GM19468 (cell line): ENCODE results near the gene DMAC2.
"Not testable (repeated sequence)": the region's sequence is repeated elsewhere in the genome, so short reads cannot be mapped to it uniquely, and the experiment has no call there.

Source experiments
- ATAC-seq: cut with Tn5 transposase; IDR thresholded peaks from one replicate; pipeline ENCODE4 v1.9.1; 2021; ENCODE audit warnings: mild to moderate bottlenecking, moderate library complexity, moderate number of reproducible peaks; ENCODE audit not compliant: unreplicated experiment; ENCODE audit errors: extremely low read depth

Gene DMAC2

DNA sequence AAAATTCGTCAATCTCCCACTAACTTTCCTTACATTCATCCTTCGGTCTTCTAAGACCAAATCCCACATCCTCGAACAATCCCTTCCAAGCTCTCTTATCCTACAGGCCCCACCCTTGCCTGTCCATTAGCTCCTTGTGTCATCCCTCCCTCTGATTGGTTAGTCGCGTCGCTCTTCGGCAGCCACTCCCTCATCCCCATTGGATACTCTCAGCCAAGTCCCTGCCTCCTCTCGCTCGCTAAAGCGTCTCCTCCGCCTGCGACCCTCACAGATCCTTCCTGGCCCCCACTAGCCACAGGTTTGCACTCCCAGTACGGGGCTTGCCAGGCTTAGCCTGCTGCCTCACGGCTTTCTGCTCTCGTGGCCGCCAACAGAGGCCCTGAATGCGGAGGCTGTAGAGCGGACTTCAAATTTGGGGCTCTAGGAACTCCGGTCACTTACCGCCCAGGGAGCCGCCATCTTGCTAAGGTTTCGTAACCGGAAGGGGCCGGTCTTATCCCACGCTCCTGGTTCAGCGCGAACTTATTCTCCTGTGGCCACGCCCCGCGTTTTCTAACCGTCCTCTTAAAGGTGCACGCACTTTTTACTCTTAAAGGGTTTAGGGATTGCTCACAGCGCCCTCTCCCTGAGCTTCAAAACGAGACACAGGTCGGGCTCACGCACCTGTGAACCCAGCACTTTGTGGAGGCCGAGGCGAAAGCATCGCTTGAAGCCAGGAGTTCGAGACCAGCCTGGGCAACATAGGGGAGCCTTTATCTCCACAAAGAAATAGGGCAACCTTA lies at the start of gene DMAC2:
DMAC2 (minus strand) TSS at position 472 of the 782 bp plus-strand sequence; CDS start at position 459, 13 bp downstream.
- ATAC-seq = peak; percentile 19

DNA sequence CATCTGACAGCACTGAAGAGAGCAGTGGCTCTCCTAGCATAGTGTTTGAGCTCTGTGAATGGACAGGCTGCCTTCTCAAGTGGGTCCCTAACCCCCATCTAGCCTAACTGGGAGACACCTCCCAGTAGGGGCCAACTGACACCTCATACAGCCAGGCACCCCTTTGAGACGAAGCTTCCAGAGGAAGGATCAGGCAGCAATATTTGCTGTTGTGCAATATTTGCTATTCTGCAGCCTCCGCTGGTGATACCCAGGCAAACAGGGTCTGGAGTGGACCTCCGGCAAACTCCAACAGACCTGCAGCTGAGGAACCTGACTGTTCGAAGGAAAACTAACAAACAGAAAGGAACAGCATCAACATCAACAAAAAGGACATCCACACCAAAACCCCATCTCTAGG lies 47.2 kb upstream of the DMAC2 start:
- ATAC-seq = not testable (repeated sequence)

DNA sequence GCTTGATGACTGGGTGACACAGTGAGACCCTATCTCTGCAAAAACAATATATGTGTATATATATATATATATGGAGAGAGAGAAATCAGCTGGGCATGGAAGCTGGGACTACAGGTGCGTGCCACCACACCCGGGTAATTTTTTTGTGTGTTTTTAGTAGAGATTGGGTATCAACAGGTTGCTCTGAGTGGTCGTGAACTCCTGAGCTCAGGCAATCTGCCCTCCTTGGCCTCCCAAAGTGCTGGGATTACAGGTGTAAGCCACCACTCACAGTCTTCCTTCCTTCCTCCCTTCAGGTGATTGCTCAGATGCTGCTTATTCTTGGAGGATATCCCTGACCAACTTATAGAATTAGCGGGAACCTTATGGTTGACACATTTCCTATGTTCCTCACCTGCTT lies 45.1 kb upstream of the DMAC2 start:
- ATAC-seq = no peak

DNA sequence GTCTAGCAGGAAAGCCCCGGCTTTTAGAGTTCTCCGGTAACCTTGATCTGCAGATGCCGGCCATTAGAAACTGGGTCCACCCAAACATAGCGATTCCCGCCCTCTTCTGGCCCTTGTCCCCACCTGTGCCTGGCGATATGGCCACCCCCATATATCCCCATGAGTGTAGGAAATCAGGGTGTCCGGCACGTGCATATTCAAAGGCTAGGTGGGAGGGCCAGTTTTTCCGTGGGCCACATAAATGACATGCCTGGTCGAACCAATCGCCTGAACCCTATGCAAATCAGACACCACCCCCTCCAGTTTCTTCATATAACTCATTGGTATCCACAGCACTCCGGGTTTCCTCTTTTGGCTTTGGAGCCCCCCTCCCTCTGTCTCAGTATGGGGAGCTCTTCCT lies 40.6 kb upstream of the DMAC2 start:
- ATAC-seq = no peak

DNA sequence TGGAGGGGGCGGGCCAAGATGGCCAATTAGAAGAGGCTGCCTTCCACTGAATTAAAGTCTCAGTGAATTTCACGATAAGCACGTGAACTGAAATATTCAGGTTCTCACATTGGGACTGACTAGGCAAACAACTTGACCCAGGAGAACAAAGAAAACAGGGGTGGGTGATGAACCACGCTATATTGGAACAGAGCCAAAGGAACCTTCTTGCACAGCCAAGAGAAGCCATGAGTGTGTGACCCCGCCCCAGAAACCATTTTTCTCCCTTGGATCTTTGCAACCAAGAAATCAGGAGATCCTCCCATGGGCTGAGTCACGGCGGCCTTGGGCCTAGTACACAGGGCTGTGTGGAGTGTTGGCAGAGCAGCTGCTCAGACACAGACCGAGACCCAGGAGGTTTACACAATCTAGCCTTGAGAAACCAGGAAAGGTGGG lies 40.1 kb upstream of the DMAC2 start:
- ATAC-seq = no peak

DNA sequence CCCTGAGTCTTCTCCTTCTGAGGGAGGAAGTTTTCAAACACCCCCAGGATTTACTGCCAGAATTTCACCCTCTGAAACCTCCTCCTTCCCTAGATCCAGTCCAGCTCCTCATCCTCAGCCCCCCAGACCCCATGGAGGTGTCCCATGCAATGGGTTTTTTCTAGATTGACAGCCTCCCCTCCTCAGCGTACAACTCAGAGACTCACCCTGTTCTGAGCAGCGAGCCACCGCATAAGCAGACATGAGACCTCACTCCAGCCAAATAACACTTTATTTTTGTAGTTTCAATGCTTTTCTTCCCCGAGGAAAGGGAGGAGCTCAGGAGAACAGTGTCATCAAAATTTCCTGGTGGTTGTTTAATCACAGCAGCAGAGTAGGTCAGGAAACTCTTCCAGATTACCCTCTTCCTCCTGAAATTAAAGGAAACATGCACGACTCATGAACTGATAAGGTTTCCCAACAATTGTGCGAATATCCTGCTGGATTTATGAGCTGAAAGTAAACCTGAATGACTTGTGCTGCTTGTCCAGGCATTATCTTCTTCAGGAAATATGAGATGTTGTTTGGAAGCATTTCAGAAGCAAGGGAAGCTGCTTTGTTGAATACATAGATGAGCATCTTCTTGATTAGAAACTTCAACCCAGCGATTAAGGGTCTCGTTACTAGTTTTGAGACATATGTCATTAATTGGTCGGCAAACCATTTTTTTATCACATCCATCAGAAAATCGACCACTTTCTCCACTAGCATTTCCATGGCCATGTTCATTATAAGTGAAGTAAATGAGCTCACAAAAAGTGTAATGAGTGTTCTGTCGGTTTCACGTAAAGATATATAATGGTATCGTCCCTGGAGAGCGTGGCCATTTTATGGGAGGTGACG lies 39.4 kb upstream of the DMAC2 start:
- no peak for ATAC-seq

GRCh38 chr19:41478171-41478570 lies 38.5 kb upstream of the DMAC2 start:
- ATAC-seq = no peak

DNA sequence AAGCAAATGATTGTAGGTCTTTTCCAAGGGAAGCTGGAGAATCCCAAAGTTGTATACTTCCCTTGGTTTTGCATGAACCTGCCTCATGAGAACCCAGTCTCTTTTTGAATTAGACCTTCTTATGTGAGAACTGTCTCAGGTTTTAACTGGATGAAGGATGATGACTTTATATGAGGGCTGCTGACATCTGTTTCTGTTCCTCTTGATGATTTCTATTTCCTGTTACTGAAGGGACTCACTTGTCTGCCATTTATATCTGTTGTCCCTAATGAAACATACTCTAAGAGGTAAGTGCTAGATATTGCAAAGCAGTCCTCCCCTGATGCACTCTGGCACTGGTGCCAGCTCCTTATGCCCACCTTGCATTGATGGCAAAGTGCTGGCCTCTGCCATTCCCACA lies 36.9 kb upstream of the DMAC2 start:
- ATAC-seq = no peak

DNA sequence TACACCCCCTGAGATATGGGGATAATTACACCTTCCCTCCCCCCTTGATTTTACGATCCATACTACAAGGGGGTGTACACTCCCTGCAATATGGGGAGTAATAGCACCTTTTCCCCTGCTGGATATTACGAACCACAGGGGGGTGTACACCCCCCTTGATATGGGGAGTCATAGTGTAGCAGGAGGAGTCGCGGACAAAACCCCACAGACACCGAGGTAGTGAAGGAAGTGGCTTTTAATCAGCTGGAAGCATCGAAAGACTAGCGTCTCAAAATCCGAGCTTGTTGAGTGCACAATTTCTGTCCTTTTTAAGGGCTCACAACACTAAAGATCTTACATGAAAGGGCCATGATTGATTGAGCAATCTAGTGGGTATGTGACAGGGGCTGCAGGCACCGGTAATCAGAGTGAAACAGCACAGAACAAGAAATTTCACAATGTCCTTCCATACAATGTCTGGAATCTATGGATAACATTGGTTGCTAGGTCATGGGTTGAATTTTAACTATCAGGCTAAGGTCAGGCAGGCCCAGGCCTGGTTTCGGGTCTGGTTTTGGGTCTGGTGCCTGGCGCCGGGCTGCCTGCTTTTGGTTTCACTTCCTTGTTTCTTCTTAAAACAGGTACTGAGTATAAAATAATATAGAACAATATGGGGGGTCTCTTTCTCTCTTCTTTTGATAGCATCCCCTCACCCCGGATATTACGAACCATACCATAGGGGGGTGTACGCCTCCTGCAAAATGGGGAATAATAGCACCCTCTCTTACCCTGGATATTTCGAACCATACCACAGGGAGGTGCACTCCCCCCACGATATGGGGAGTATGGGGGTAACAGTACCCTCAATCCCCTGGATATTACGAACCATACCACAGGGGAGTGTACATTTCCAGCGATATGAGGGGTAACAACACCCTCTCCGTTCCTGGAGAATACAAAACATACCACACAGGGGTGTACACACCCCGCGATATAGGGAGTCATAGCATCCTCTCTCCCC lies 23.8 kb upstream of the DMAC2 start:
- not testable (repeated sequence) for ATAC-seq

DNA sequence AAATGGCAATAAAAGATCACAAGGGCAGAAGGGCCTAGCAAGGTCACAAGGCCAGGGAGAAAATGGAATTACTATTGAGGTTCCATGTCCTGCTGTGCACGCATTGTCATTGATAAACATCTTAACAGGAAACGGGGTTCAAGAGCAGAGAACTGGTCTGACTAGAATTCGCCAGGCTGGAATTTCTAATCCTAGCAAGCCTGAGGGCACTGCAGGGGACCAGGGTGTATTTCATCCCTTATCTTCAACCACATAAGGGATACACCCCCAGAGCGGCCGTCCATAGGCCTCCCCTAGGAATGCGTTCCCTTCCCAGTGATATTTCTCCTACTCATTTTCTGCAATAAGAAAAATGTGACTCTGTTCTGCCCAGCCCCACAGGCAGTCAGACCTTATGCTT lies 22.8 kb upstream of the DMAC2 start:
- no peak for ATAC-seq

- ATAC-seq = no peak
These were observed 17.5 kb upstream of the DMAC2 start for GRCh38 chr19:41457241-41457640.

DNA sequence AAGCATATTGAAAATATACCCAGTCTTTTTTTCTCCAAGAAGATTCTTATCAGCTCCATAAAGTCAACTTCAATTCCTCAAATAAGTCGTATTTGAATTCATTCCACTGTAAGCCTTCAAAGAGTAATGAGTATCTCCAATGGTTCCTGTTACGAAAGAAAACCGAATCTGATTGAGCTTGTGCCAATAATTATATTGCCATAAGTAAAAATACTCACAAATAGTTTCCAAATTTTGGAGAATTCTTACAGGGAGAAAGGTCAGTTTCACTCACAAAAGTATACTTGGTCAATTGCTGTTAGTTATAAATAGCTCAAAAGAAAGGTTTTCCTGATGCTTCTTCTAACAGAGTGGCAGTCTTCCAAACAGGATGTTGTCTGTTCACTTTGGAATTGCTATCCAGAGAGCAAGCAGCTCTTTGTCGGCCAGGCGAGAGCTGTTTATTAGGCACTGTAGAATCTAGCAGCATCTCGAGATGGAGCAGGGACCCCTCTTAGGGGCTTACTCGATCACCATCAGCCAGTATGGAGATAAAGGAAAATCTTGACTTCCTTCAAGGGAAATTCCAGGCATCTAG lies 16.7 kb upstream of the DMAC2 start:
- no peak for ATAC-seq

DNA sequence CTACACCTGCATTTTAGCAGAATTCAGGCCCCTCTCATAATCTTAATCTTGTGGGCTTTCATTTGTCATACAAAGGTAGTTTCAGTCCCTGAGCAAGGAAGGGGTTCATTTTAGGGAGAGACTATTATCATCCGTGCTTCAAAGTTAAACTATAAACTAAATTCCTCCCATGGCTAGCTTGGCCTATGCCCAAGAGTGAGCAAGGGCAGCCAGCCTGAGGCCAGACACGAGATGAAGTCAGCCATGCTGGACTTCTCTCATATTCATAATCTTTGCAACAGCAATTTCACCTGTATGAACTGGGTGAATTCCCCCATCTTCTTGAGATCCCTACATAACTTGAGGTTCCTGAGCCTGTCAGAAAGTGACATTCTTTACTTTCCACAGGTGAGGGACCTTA lies 16.2 kb upstream of the DMAC2 start:
- ATAC-seq = no peak

DNA sequence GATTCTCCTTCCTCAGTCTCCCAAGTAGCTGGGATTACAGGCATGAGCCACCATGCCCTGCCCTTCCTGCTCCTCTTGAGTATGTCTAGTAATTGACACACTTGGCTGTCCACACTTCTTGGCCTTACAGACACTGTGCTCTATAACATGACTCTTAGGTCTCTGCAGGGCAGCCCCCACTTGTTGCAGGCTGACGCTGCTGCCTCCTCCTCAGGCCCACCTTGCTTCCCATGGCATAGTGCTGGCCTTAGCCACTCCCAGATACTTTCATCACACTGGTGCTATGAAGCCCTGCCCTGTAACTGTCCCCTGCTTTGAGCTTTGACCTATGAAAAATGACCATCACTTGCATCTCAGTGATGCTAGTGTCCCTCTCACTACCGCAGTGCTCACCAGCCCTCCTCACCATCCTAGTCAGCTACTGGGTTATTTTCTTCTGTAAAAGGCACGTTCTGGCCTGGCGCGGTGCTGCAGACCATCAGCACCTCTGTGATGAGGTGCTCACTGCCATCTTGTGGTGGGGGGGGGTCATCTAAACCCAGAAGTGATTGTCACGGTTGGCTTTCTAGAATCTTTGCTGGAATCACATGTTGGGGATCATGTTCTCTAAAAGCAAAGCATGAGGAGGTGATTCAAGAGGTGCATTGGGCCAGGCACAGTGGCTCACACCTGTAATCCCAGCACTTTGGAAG lies 13.0 kb upstream of the DMAC2 start:
- ATAC-seq = no peak

DNA sequence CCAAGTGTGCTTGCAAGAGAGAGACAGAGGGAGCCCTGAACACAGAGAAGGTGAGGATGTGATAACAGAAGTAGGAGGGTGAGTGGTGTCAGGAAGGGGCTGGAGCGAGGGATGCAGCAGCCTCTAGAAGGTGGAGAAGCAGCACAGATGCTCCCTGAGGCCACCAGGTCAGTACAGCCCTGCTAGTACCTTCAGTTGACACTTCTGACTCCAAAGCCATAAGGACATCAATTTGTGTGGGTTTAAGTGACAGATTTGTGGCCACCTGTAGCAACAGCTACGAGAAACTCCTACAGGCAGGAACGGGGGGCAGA lies 10.1 kb upstream of the DMAC2 start:
- ATAC-seq = no peak

DNA sequence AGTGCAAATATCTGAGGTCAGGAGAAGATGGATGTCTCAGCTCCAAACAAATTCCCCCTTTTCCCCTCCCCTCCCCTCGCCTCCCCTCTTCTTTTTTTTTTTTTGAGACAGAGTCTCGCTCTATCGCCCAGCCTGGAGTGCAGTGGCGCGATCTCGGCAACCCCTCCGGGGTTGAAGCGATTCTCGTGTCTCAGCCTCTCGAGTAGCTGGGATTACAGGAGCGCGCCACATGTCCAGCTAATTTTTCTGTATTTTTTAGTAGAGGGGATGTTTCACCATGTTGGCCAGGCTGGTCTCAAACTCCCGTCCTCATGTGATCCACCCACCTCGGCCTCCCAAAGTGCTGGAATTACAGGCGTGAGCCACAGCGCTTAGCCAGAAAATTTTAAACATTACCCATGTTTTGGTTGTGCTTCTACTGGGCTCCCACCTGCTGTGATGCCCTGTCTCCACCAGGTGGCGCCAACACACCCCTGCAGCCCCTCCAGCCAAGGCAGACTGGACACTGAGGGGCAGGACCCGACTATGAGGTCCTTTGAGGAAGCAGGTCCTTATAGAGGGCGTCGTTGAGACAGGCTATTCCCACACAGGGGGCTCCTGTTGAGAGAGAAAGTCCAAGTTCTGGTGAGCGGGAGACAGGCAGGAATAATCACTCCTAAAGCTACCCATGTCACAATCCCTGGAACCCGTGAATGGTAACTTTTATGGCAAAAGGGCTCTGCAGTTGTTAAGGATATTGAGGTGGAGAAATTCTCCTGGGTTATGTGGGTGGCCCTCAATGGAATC lies 9.6 kb upstream of the DMAC2 start:
- no peak for ATAC-seq

- ATAC-seq = no peak
These were observed 8.1 kb upstream of the DMAC2 start for GRCh38 chr19:41447732-41448332.

DNA sequence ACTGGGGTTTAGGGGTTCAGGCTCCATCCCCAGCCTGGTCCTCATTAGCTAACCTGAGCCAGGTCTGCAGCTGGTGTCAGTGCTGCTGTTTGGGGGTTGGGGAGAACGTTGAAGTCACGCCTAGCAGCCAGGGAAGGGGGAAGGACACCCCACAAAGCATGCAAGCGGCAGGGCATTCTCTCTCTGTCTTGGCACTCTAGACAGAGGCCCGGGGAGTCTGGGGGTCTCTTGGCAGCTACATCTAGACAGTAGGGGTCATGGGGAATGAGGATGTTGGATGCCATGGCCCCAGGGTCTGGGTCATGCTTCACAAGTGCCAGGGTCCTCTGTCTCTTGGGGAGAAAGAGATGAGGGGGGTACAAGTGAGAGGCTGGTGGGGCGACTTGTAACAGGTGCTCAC lies 5.9 kb upstream of the DMAC2 start:
- no peak for ATAC-seq
